HG03196 (cell line): Measurements from ENCODE around the gene ZNHIT6.
"Not testable (repeated sequence)": the region's sequence is repeated elsewhere in the genome, so short reads cannot be mapped to it uniquely, and the experiment has no call there.

Experiments used
- ATAC-seq: cut with Tn5 transposase; IDR thresholded peaks from one replicate; pipeline ENCODE4 v1.9.1; 2021; ENCODE audit not compliant: unreplicated experiment

The ZNHIT6 gene

DNA sequence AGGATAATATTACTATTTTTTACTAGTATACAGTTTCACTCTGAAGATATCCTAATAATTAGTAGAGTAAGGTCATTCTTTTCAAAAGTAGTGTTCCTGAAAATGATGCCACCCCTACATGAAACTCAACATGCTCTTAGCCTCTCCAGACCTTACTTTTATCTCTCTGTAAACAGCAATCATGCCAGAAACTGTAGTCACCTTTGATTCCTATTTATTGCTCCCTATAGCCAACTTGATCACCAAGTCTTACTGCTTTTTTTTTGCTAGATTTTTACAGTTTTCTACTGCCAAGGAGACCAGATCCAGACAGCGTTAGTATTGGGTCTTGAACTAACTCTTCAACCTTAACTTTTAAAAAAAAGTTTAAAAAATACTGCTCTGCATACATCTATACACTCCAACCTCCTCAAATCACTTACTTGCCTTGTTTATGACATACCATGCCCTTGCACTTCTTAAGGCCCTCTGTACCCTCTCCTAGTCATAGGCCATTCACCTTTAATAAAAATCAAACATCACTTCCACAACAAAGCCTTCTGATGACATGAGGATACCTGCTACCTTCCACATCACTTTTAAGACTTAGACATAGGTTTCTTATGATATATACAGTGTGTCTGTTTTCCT is 36.1 kb downstream of the ZNHIT6 start:
- ATAC-seq, result no peak

DNA sequence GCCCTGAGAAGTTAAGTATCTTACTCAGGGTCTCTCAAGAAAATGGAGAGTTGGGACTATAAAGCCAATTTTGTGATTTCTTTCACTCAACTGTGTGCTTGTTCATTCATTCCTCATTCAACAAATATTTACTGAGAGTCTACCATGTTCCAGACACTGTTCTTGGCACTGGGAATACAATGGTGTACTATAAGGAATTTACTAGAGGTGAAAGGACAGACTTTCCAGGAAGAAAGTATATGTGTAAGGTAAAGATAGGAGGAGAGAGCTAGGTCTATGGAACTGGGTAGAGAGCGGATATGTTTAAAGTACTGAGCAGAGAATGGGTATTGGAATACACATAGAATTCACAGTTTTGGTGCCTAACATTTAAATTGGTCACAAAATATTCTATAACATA is 42.3 kb downstream of the ZNHIT6 start:
- ATAC-seq, result no peak

DNA sequence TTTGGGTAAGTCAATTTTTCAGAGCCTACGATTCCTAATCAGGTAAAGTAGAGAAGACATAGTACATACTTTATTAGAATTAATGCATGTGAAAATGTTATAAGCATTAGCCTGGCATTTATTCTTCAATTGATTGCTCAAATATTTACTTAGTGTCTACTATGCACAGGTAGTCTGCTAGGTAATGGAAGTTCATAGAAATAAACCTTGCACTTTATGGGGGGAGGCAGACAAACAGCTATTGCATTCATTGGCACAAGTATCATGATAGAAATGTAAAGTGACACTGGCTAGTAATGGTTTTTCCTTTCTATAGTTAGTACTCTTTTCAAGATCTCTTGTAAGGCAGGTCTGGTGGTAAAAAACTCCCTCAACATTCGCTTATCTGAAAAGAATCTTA is 44.9 kb downstream of the ZNHIT6 start:
- no peak for ATAC-seq

DNA sequence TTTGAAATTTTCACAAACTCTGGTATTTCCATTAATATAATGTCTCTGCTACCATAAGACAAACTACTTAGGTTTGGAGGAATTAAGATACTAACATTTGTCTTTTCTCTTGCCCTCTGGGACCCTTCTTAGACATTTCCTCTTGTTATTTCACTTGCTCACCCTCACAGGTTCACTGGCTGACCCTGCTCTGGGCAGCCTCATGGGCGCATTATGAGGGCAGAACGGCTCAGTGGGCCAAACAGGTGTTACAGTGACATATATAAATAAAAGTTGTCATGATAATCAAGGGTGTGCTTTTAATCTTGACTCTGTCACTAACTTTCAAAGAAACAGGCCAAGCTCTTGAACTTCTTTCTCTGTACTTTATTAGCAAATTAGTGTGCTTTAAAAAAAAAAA is 46.5 kb downstream of the ZNHIT6 start:
- no peak for ATAC-seq

DNA sequence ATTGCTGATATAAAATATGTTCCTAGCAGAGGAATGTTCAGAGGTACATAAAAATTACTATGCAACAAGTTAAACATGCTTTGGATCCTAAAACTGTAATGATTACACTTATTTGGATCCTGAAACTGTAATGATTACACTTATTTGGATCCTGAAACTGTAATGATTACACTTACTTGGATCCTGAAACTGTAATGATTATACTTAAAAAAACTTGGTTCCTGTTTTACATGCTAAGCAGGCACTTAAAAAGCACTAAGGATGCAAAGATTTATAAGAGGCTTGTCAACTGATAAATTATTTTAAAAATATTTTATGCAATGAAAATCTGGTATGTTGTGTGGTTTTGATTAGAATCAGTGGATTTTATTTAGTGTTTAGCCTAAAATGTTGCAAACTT is 47.7 kb downstream of the ZNHIT6 start:
- no peak for ATAC-seq

DNA sequence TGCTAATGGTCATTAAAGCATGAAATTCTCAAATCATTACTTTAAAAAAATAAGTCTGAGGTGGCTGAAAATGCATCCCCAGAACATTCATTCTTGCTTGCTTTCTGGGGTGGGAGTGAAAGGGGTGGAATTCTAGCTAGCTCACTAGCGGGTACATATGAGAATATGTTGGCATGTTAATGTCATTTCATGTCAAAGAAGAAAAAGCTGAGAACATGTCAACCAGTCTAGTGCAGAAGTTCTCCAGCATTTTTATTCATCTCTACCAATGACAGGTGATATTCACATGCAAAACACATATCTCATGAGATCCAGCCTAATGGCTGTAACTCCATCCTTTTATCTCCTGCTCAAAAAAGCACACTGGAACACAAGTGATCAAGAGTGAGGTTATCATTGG is 49.1 kb downstream of the ZNHIT6 start:
- no peak for ATAC-seq

DNA sequence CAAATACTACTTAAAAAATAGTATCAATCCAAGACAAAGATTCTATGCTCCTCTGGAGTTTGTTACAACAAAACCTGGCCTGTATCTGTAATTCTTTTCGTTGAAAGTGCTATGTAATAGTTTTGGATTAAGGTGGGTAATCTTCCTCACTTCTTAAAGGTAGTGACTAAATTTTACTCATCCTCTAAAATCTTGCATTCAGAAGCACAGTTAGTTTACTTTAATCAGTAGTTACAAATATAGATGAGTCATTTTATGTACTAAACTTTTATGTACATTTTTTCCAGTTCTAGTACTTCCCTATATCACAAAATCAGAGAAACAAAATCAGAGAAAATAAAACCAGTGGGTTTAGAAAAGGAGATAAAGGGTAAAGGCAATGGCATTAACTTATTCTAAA is 51.3 kb downstream of the ZNHIT6 start:
- no peak for ATAC-seq

DNA sequence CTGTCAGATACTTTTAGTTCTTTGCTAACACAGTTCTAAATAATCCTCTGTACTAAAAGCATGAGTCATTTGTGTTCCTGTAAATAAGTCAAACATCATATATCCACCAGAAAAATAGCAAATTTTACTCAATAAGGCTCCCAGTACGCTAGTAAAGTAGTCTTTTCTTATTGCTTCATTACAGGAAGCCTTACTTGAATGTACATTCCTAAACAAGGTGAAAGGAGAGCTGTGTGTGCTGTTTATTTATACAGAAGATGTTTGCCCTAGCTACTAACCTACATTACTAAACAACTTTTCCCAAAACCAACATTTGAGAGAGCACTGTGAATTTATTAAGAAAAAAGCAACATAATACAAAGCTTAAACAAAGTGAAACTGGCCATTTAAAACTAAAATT is 52.0 kb downstream of the ZNHIT6 start:
- ATAC-seq, result no peak

DNA sequence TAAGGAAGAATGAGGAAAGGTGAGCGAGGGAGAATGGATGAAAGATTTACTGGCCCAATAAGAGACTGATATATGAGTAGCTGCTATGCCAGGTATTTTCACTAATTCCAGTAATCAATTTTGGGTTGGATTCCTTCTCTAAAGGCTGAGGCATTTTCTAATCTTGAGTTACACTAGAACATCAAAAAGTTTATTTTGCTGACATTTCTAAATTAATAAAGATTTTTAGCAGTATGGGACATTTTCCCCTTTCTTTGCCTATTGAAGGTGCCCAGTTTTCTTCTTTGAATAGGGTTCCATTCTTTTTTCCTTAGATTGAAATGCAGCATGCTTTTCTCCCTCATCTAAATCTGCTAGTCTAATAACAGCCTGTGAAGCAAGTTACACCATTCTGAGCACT is 52.9 kb downstream of the ZNHIT6 start:
- no peak for ATAC-seq

DNA sequence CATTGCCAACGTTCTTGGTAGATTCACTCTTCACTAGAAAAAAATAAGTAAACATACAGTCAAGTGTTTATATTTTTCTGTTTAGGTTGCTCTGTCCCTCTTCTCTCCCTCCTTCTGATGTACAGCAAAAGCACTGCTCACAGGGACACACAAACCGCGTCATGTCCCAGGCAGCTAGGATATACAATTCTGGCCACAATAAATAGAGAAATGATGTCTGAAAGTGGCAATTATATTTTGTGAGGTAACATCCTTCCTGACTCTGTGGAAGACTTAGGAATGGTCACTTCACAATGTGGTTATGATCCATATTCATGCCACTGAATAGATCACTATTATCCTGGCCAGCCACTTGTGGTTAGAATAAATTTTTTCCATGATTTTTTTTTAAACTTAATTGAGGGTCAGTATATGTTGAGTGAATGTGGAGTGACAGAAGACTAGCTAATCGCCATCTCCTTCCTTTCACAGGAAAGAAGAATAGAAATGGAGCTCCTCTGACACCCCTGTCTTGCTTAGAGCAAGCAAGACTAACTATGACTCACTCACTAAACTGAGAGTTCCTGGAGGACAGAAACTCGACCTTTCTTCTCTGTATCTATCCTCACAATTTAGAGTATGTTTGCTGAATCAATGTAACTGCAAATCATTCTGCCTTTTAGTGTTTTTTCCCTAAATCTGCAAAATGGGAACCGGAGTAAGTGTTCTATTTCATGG is 54.0 kb downstream of the ZNHIT6 start:
- no peak for ATAC-seq

DNA sequence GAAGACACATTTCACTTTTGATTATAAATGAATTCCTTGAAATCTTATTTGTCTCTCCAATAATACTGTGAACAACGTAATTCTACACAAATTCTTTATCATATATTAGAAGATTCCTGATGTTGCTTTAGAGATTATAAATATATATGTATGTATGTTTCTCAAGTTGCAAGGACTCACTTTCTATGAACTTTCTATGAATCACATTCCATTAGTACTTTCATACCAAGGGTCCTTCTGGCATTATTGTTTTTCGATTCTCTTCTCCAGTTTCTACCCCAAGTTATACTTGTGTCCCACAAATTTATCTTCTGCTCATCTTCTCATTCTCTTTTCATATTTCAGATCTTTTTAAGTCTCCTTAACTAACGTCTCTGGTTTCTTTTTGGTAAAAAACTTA is 55.9 kb downstream of the ZNHIT6 start:
- no peak for ATAC-seq

DNA sequence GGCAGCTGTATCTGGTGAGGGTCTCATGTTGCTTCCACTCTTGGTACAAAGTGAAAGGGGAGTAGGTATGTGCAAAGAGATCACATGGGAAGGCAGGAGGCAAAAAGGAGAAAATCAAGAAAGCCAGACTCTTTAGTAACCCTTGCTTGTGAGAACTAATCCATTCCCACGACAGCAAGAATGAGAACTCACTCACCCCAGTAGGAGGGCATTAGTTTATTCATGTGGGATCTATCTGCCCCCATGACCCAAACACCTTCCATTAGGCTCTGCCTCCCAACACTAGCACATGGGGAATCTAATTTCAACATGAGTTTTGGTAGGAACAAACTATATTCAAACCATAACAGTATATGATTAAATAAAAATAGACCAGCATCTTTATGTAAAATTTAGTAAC is 57.6 kb downstream of the ZNHIT6 start:
- no peak for ATAC-seq

DNA sequence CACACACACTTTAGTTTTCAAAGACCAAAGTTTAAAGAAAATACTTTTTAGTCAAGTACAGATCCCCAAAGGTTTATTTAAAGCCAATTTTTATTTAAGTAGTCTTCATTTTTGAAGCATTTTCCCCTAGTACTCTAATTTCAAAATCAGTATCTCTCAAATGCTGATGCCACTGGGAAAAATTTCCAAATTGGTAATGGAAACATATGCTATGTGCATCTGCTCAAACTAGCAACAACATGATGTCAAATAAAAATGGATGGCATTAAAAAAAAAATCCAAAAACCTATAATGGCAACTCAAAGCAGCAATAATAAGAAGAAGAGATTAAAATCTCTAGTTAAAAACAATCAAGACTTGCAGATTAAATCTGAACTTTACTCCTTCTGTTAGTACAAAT is 58.6 kb downstream of the ZNHIT6 start:
- ATAC-seq, result no peak

DNA sequence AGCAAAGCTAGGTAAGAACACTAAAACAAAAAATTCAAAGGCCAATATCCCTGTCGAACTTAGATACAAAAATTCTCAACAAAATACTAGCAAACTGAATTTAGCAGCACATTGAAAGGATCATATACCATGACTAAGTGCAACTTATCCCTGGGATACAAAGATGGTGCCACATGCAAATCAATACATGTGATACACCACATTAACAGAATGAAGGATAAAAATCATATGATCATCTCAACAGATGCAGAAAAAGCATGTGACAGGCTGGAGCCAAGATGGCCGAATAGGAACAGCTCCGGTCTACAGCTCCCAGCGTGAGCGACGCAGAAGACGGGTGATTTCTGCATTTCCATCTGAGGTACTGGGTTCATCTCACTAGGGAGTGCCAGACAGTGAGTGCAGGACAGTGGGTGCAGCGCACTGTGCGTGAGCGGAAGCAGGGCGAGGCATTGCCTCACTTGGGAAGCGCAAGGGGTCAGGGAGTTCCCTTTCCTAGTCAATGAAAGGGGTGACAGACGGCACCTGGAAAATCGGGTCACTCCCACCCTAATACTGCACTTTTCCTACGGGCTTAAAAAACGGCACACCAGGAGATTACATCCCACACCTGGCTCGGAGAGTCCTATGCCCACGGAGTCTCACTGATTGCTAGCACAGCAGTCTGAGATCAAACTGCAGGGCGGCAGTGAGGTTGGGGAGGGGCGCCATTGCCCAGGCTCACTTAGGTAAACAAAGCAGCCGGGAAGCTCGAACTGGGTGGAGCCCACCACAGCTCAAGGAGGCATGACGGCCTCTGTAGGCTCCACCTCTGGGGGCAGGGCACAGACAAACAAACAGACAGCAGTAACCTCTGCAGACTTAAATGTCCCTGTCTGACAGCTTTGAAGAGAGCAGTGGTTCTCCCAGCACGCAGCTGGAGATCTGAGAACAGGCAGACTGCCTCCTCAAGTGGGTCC is 66.4 kb downstream of the ZNHIT6 start:
- not testable (repeated sequence) for ATAC-seq

DNA sequence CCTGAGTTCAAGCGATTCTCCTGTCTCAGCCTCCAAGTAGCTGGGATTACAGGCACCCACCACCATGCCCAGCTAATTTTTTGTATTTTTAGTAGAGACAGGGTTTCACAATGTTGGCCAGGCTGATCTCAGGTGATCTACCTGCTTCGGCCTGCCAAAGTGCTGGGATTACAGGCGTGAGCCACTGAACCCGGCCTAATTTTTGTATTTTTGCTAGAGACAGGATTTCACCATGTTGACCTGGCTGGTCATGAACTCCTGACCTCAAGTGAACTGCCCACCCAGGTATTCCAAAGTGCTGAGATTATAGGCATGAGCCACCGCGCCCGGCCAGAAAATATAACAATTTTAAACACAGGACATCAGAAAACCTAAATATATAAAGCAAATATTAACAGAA is 68.3 kb downstream of the ZNHIT6 start:
- ATAC-seq, result not testable (repeated sequence)

DNA sequence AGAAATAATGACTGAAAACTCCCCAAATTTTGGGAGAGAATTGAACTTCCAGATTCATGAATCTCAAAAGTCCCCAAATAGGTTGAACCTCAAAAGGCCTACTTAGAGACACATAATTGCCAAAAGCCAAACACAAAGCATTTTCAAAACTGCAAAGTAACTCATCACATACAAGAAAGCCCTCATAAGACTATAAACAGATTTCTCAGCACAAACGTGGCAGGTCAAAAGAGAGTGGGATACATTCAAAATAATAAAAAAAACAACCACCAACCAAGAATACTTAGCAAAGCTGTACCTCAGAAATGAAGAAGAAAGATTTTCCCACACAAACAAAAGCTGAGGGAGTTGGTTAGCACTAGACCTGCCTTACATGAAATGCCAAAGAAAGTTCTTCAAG is 69.8 kb downstream of the ZNHIT6 start:
- no peak for ATAC-seq

DNA sequence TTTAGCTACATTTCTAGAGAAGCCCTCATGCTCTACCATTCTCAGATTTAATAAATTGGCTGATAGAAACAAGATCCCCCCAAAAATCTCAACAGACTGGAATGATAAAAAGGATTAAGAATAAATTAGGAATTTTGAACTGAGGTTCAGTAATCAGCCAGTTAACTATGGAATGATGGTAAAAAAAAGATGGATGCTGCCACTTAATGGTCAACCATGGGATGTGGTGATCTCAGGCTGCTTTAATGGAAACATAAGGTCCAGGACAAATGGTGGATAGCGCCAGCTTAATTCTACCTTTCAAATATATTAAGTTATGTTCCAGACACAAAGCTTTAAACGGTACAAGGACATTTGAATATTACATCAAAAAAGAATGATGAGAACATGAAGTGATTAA is 77.7 kb downstream of the ZNHIT6 start:
- no peak for ATAC-seq

DNA sequence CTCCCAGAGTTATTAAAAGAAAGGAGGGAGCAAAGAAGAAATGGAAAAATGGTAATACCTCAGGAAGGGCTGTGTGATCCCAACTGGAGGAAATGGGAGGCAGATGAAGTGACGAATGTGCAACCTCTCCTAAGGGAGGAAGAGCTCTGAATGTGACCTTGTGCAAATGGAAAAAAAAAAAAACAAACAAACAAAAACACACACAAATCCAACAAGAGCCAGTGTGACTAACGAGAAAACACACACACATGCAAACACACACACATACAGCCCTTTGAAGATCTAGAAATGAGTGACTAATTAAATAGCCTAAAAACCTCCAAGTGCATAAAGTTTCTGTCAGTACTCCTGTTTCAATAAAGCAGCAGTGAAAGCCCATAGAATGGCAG is 78.7 kb downstream of the ZNHIT6 start:
- no peak for ATAC-seq

DNA sequence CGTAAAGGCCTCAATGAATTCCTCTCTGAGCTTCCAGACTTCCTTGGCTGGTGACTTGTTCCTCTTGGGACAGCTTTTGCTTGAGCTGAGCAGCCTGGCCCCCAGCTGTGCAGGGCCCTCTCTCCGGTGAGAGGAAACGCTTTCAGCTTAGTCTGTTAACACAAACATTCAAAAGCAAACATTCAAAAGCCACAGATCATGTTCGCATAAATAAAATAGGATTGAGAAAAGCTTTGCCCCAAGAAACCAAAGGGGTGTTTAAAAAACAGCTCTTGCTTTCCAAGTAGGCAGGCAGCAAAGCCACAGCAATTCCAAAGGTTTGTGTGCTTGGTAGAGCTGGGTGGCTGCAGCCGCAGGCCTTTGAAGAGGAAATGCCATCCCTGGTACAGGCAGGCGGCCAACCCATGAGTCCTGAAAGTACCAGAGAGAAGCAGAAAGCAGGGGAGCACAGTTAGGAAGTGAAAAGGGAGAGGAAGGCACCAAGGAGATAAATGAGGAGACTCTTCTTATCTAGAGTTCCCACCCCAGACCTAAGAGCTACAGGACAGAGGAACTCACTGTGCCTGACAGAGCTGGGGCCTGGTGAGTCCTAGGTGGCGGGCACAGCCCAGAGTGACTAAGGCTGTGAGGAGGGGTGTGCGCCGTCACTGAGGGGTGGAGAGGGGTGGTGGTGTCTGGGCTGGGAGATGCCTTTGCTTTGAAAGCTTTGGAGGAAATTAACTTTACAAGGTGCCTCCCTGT is 79.3 kb downstream of the ZNHIT6 start:
- no peak for ATAC-seq

DNA sequence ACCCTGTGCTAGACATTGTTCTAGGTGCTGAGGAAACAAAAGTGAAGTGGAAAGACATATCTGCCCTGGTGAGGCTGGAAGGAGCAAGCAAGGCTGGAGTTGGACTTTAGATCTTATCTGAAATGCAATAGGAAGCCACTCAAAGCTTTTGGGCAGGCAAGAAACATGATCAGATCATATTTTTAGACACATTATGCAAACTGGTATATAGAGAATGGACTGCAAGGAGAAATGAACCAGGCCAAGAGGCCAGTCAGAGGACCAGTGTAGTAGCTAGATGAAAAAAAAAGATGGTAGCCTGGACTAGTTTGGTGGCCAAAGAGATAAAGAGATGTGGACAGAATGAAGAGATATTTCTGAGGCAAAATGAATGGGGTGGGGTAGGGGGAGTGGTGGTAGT is 81.4 kb downstream of the ZNHIT6 start:
- no peak for ATAC-seq

DNA sequence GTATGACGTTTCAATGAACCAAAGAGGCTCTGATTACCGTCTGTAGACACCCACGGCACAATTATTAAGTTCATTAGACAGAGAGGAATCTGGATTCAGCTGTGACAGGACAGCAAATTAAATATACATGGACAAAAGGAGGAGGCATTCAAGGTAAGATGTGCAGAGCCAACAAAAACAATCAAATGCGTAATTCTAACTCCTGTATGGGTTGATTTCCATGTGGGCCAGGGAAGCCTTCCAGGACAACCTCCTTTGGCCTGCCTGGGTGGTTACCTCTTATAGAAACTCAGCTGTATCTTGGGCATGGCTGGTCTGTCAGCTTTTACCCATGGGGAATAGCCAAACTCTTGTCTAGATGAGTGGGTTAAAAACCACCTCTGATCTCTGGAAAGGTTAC is 83.9 kb downstream of the ZNHIT6 start:
- no peak for ATAC-seq
